ENCODE data around the gene NUP35. TPM values are rescaled to one million over a fixed set of nuclear protein-coding genes. Genes with fewer than 3 reads are reported as not detected.

The NUP35 gene
- total and polyA plus RNA-seq, 2 experiments from 2014 or later, result 57.4 to 65.3 TPM

DNA sequence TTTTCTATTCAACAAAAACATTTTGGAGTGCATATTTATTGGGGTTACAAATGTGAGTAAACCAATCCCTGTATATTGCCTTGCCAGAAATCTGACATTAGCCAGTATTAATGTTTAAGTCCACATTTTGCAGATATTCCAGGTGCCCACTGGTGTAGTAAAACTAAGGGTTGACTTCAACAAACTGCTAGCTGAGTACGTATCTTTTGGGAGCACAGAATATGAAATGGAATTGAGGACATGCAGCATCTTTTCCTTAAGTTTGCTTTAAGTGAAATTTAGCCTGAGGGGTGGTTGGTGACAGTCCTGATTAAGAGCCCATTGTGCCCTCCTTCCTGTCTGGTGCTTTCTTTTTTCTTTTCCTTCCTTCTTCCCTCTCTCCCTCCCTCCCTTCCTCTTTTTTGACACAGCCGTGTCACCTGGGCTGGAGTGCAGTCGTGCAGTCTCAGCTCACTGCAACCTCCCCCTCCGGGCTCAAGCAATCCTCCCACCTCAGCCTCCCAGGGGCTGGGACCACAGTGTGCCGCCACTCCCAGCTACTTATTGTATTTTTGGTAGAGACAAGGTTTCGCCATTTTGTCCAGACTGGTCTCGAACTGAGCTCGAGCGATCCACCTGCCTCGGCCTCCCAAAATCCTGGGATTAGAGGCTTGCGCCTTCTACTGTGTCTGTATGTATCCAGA, 1.6 kb downstream of the NUP35 start (continued):
- no peak for TF ChIP-seq CREB1 (CRISPR knock-in tag; IDR thresholded peaks at IDR 0.05; ENCODE audit: low read depth)
- TF ChIP-seq ZNF331 (CRISPR knock-in tag; IDR thresholded peaks at IDR 0.05; ENCODE audit: low read depth), result no peak
- no peak for TF ChIP-seq JUNB (IDR thresholded peaks at IDR 0.05; ENCODE audit: unreplicated experiment)
- no peak for TF ChIP-seq EZH2phosphoT487 (IDR thresholded peaks at IDR 0.05; ENCODE audit: unreplicated experiment)

DNA sequence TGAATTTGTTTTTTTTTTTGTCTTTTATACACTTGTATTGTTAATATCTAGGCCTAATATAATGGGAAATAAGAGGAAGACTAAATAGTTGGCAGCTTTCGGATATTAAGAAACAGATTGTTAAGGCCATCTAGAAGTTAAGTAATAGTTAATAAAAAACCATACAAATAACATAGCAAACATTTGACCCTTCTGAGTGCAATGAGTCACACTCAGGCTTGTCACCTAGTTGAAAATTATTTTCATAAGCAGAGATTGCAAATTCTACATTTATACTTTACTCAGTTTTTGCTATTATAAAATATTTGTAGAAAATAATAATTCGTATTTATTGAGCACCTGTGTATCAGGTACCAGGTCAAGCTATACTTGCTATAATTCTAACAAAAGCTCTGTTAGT, 2.4 kb downstream of the NUP35 start:
- Histone ChIP-seq H3F3A (replicated peaks; ENCODE audit: low read depth) (no peaks in the 10 kb centered on the region), H3K27me3 (ENCODE audit: insufficient read depth) (no peaks in the 10 kb centered on the region), H3K4me1 (ENCODE audit: insufficient read depth) (peaks cover 20% of the 10 kb centered on the region), H3K27ac (ENCODE audit: low read depth) (no peak overlapping the region), H3K9me2 (ENCODE audit: insufficient read depth) (no peaks in the 10 kb centered on the region), H3K36me3 (ENCODE audit: insufficient read depth) (peaks cover 11% of the 10 kb centered on the region; the same call in 1 of the 2 replicates), H3K79me2 (replicated peaks; ENCODE audit: insufficient read depth) (peaks cover 71% of the 10 kb centered on the region), H3K4me3 (peak overlapping the region; percentile 81; the same call in 1 of the 2 replicates), H2AFZ (no peak overlapping the region), H3K4me2 (peak overlapping the region; percentile 84), H4K20me1 (replicated peaks; ENCODE audit: insufficient read depth) (peaks cover 41% of the 10 kb centered on the region)
- no peak for TF ChIP-seq ZNF114 (CRISPR knock-in tag; IDR thresholded peaks at IDR 0.05)
- TF ChIP-seq, protein P1, sequence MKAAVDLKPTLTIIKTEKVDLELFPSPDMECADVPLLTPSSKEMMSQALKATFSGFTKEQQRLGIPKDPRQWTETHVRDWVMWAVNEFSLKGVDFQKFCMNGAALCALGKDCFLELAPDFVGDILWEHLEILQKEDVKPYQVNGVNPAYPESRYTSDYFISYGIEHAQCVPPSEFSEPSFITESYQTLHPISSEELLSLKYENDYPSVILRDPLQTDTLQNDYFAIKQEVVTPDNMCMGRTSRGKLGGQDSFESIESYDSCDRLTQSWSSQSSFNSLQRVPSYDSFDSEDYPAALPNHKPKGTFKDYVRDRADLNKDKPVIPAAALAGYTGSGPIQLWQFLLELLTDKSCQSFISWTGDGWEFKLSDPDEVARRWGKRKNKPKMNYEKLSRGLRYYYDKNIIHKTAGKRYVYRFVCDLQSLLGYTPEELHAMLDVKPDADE (IDR thresholded peaks at IDR 0.05), result no peak
- ATAC-seq (no peak), DNase-seq (ENCODE audit: low spot score) (no peak)
- Mint-ChIP-seq H3K27me3 (ENCODE audit: insufficient read depth, low read depth, poor library complexity) (peaks cover 9% of the 10 kb centered on the region), H3K36me3 (ENCODE audit: low read depth) (peaks cover 30% of the 10 kb centered on the region), H3K4me3 (peak overlapping the region; percentile 99), H3K4me1 (peaks cover 16% of the 10 kb centered on the region; the same call in 2 of the 3 replicates), H3K9me3 (no peaks in the 10 kb centered on the region), H3K27ac (no peak overlapping the region)

DNA sequence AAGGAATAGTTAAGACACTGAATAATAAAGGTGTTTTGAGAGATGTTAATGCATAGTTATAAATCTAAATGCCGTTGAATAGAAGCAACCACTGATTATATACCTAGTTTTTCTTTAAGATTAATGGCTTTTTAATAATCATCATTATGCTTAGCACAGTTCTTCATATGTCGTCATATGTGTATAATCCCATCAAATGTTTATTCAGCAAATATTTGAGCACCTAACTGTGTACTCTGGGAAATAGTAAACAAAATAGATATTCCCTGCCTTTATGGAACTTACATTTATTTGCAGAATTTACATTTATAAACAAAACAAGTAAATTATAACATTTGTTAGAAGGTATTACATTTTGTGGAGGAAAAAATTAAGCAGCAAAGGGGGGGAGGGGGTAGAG, 9.8 kb downstream of the NUP35 start:
- Mint-ChIP-seq H3K9me3 (no peaks in the 10 kb centered on the region), H3K27ac (no peak overlapping the region), H3K4me3 (no peak overlapping the region), H3K4me1 (no peaks in the 10 kb centered on the region), H3K27me3 (ENCODE audit: insufficient read depth, low read depth, poor library complexity) (peaks cover 3% of the 10 kb centered on the region), H3K36me3 (ENCODE audit: low read depth) (peaks cover 59% of the 10 kb centered on the region)
- no peak overlapping the region for H3K4me3 ChIP-seq
- DNase-seq (ENCODE audit: low spot score) (no peak), ATAC-seq (no peak)
- H3K27me3 ChIP-seq (ENCODE audit: insufficient read depth), result no peaks in the 10 kb centered on the region
- no peaks in the 10 kb centered on the region; the same call in 1 of the 2 replicates for H3K4me1 ChIP-seq (ENCODE audit: insufficient read depth)
- H3K27ac ChIP-seq (ENCODE audit: low read depth), result no peak overlapping the region
- H3K4me2 ChIP-seq, result no peak overlapping the region
- H3K9me2 ChIP-seq (ENCODE audit: insufficient read depth), result no peaks in the 10 kb centered on the region
- H4K20me1 ChIP-seq (replicated peaks; ENCODE audit: insufficient read depth), result peaks cover 28% of the 10 kb centered on the region
- TF ChIP-seq ZNF331 (CRISPR knock-in tag; IDR thresholded peaks at IDR 0.05; ENCODE audit: low read depth), result no peak
- TF ChIP-seq, protein P1 (IDR thresholded peaks at IDR 0.05), result no peak
- TF ChIP-seq, protein P2, sequence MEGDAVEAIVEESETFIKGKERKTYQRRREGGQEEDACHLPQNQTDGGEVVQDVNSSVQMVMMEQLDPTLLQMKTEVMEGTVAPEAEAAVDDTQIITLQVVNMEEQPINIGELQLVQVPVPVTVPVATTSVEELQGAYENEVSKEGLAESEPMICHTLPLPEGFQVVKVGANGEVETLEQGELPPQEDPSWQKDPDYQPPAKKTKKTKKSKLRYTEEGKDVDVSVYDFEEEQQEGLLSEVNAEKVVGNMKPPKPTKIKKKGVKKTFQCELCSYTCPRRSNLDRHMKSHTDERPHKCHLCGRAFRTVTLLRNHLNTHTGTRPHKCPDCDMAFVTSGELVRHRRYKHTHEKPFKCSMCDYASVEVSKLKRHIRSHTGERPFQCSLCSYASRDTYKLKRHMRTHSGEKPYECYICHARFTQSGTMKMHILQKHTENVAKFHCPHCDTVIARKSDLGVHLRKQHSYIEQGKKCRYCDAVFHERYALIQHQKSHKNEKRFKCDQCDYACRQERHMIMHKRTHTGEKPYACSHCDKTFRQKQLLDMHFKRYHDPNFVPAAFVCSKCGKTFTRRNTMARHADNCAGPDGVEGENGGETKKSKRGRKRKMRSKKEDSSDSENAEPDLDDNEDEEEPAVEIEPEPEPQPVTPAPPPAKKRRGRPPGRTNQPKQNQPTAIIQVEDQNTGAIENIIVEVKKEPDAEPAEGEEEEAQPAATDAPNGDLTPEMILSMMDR (conservative IDR thresholded peaks at IDR 0.05; ENCODE audit: low read depth in 2 of 2), result no peak
- H2AFZ ChIP-seq, result no peak overlapping the region
- H3K79me2 ChIP-seq (replicated peaks; ENCODE audit: insufficient read depth), result peaks cover 91% of the 10 kb centered on the region
- peaks cover 9% of the 10 kb centered on the region; the same call in 1 of the 2 replicates for H3K36me3 ChIP-seq (ENCODE audit: insufficient read depth)
- H3F3A ChIP-seq (replicated peaks; ENCODE audit: low read depth), result no peaks in the 10 kb centered on the region

All from GM23338 (cell line).